Tibial nerve (tissue), 4 donors: Measurements from ENCODE around the gene AFAP1L2. TPM values are rescaled to one million over a fixed set of nuclear protein-coding genes. Genes with fewer than 3 reads are reported as not detected.

ENCODE experiments used
- DNase-seq, 2 donors: peaks; one replicate each; pipeline ENCODE4 v3.0.0-alpha.2; 2019; ENCODE audit warnings: low spot score in 2 of 2
- H3K27ac ChIP-seq, 4 donors: fragments of 200-600 bp; sonication (generic) in 3 of 4; one replicate each; pipeline ENCODE4 v1.5.1; 2017 to 2019; ENCODE audit warnings: mild to moderate bottlenecking in 1 of 4
- H3K27me3 ChIP-seq, 2 donors: fragments of 200-600 bp; sonication (generic) in 1 of 2; one replicate each; pipeline versions ENCODE4 v1.5.1 to v1.6.0; 2017 to 2019
- H3K36me3 ChIP-seq, 3 donors: fragments of 200-600 bp; sonication (generic); one replicate each; pipeline ENCODE4 v1.5.1; 2018 to 2019
- H3K4me1 ChIP-seq, 4 donors: fragments of 200-600 bp; sonication (generic) in 3 of 4; one replicate each; pipeline ENCODE4 v1.5.1; 2017 to 2019
- H3K4me3 ChIP-seq, 4 donors: fragments of 200-600 bp; sonication (generic) in 3 of 4; one replicate each; pipeline ENCODE4 v1.5.1; 2017 to 2019; ENCODE audit warnings: mild to moderate bottlenecking in 1 of 4, moderate library complexity in 1 of 4
- H3K9me3 ChIP-seq, 4 donors: fragments of 200-600 bp; sonication (generic) in 3 of 4; one replicate each; pipeline ENCODE4 v1.5.1; 2017 to 2019
- CTCF ChIP-seq, 5 experiments: fragments of 200-600 bp in 3 of 5; fragments of 450-650 bp in 2 of 5; sonication (generic) in 3 of 5; IDR thresholded peaks; one replicate each; pipeline ENCODE4 v1.5.1; 2016 to 2019; ENCODE audit warnings: antibody characterized with exemption in 5 of 5, mild to moderate bottlenecking in 3 of 5, moderate library complexity in 2 of 5
- EP300 ChIP-seq, 2 donors: sonication (generic); formaldehyde crosslinking; IDR thresholded peaks; one replicate each; pipeline ENCODE4 v1.6.1; 2017; ENCODE audit warnings: antibody characterized with exemption in 2 of 2, mild to moderate bottlenecking in 1 of 2
- POLR2A ChIP-seq, 2 donors: fragments of 450-650 bp; IDR thresholded peaks; one replicate each; pipeline ENCODE4 v1.6.1; 2017; ENCODE audit warnings: antibody characterized with exemption in 2 of 2, mild to moderate bottlenecking in 2 of 2, moderate library complexity in 2 of 2
- WGBS, 2 donors: methylation state at CpG; one replicate each; pipeline ENCODE4 v1.1.5; 2018; 5-methylcytosine and 5-hydroxymethylcytosine counted together
- total RNA-seq, 4 donors: library from RNA; depleted of rRNA; stranded (reverse); fragments of >200 nt; gene quantifications; one replicate each; pipeline ENCODE4 v1.1.0, GENCODE V29; 2016

The AFAP1L2 gene
- total RNA-seq, 4 donors from 2014 or later = 96.3 to 176 (median 127) TPM

- WGBS, 2 donors = 70 to 77% methylated on average over 8 to 15 of the region's 15 CpGs
- Histone ChIP-seq H3K9me3 (no peaks in the 10 kb centered on the region), H3K27me3 (no peaks in the 10 kb centered on the region), H3K36me3 (peaks cover 0 to 71% (median 0%) of the 10 kb centered on the region in 3 donors), H3K4me3 (no peak overlapping the region), H3K27ac (peak overlapping the region in 2 of 4 donors; percentile 64 to 65), H3K4me1 (peaks cover 0 to 81% (median 26%) of the 10 kb centered on the region in 4 donors)
- DNase-seq = no peak
- no peak for TF ChIP-seq CTCF (IDR thresholded peaks at IDR 0.05)
- no peak for TF ChIP-seq POLR2A (IDR thresholded peaks at IDR 0.05)
- no peak for TF ChIP-seq EP300 (IDR thresholded peaks at IDR 0.05)
These were observed 76.5 kb downstream of the AFAP1L2 start for GRCh38 chr10:114327537-114328440.

- DNase-seq = no peak
- 54 to 64% methylated on average over 2 of the region's 2 CpGs for WGBS, 2 donors
- H3K27ac ChIP-seq = peak overlapping the region in 2 of 4 donors; percentile 11 to 69
These were observed 77.5 kb downstream of the AFAP1L2 start for GRCh38 chr10:114326795-114327194.

GRCh38 chr10:114323023-114323422 lies 81.3 kb downstream of the AFAP1L2 start:
- WGBS, 2 donors = 38 to 64% methylated on average over 5 of the region's 5 CpGs

More at GRCh38 chr10:114326795-114327194, 77.5 kb downstream of the AFAP1L2 start:
- no peak for TF ChIP-seq EP300 (IDR thresholded peaks at IDR 0.05)
- TF ChIP-seq POLR2A (IDR thresholded peaks at IDR 0.05) = no peak
- no peak for TF ChIP-seq CTCF (IDR thresholded peaks at IDR 0.05)
- Histone ChIP-seq H3K9me3 (no peaks in the 10 kb centered on the region), H3K27me3 (no peaks in the 10 kb centered on the region), H3K4me1 (peaks cover 0 to 76% (median 18%) of the 10 kb centered on the region in 4 donors), H3K4me3 (no peak overlapping the region), H3K36me3 (peaks cover 0 to 74% (median 0%) of the 10 kb centered on the region in 3 donors)

GRCh38 chr10:114322344-114322743 lies 82.0 kb downstream of the AFAP1L2 start:
- H3K9me3 ChIP-seq = no peaks in the 10 kb centered on the region
- WGBS, 2 donors = 81 to 82% methylated on average over 5 of the region's 5 CpGs
- no peaks in the 10 kb centered on the region for H3K27me3 ChIP-seq
- no peak overlapping the region for H3K27ac ChIP-seq
- no peak for DNase-seq
- no peak for TF ChIP-seq EP300 (IDR thresholded peaks at IDR 0.05)
- no peak for TF ChIP-seq CTCF (IDR thresholded peaks at IDR 0.05)
- no peak for TF ChIP-seq POLR2A (IDR thresholded peaks at IDR 0.05)
- H3K4me3 ChIP-seq = no peak overlapping the region
- peaks cover 0 to 51% (median 2%) of the 10 kb centered on the region in 4 donors for H3K4me1 ChIP-seq
- peaks cover 0 to 62% (median 0%) of the 10 kb centered on the region in 3 donors for H3K36me3 ChIP-seq

More at GRCh38 chr10:114323023-114323422, 81.3 kb downstream of the AFAP1L2 start:
- no peaks in the 10 kb centered on the region for H3K9me3 ChIP-seq
- no peak for TF ChIP-seq CTCF (IDR thresholded peaks at IDR 0.05)
- no peak for TF ChIP-seq EP300 (IDR thresholded peaks at IDR 0.05)
- TF ChIP-seq POLR2A (IDR thresholded peaks at IDR 0.05) = no peak
- peak overlapping the region in 1 of 4 donors; percentile 12 for H3K27ac ChIP-seq
- no peak overlapping the region for H3K4me3 ChIP-seq
- peaks cover 0 to 67% (median 0%) of the 10 kb centered on the region in 3 donors for H3K36me3 ChIP-seq
- peaks cover 0 to 58% (median 2%) of the 10 kb centered on the region in 4 donors for H3K4me1 ChIP-seq
- no peak for DNase-seq
- no peaks in the 10 kb centered on the region for H3K27me3 ChIP-seq
